ENCODE measurements around the gene CDKAL1.

DNA sequence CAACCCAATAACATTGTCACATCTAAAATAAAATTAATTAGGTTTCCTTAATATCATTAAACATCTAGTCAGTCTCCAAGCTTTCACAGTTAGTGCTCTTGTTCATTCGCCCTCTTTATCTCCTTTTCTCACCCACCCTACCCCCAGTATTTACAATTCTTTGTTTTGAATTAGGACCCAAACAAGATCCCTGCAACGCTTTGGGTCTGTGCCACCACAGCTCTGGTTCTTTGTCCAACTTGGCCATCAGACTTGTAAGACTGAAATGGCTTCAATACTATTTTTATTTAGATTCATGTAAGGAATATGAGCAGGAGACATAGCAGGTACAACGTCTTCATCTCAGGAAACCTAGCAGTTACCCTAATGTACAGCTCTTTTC, 276.5 kb downstream of the CDKAL1 start:
- no peak for TF ChIP-seq SUZ12 (IDR thresholded peaks at IDR 0.05)
- no peak for TF ChIP-seq LEF1 (IDR thresholded peaks at IDR 0.05; ENCODE audit: borderline replicate concordance)
- TF ChIP-seq BHLHE40 (IDR thresholded peaks at IDR 0.05; ENCODE audit: borderline replicate concordance) = no peak
- no peak for TF ChIP-seq ARNT (IDR thresholded peaks at IDR 0.05)
- no peak for TF ChIP-seq TARDBP (IDR thresholded peaks at IDR 0.05)
- no peak for TF ChIP-seq L3MBTL2 (conservative IDR thresholded peaks at IDR 0.05)
- TF ChIP-seq ELF4 (IDR thresholded peaks at IDR 0.05) = no peak
- TF ChIP-seq FOXM1 (IDR thresholded peaks at IDR 0.05; ENCODE audit: borderline replicate concordance) = no peak
- TF ChIP-seq SP1 (IDR thresholded peaks at IDR 0.05) = no peak
- no peak for TF ChIP-seq FOXA1 (IDR thresholded peaks at IDR 0.05)
- no peak for TF ChIP-seq HDGF (IDR thresholded peaks at IDR 0.05; ENCODE audit: borderline replicate concordance)
- no peak for TF ChIP-seq FOXK2 (IDR thresholded peaks at IDR 0.05)
- TF ChIP-seq NFRKB (IDR thresholded peaks at IDR 0.05) = no peak
- no peak for TF ChIP-seq PKNOX1 (IDR thresholded peaks at IDR 0.05)
